Measurements from ENCODE around the gene C20orf204.

The C20orf204 gene

GRCh38 chr20:64023361-64024140, 12.4 kb upstream of the C20orf204 start:
- FAIRE-seq: no peak
- no peak for TF ChIP-seq CTCF (IDR thresholded peaks at IDR 0.05; ENCODE audit: insufficient read depth, missing control alignments)

GRCh38 chr20:64024141-64024990, 11.6 kb upstream of the C20orf204 start:
- no peak for DNase-seq (ENCODE audit: insufficient read length, low spot score)
- FAIRE-seq: no peak
- TF ChIP-seq CTCF (IDR thresholded peaks at IDR 0.05; ENCODE audit: insufficient read depth, missing control alignments): no peak

More at GRCh38 chr20:64023361-64024140, 12.4 kb upstream of the C20orf204 start:
- DNase-seq (ENCODE audit: insufficient read length, low spot score): no peak

GRCh38 chr20:64025101-64025825, 10.7 kb upstream of the C20orf204 start:
- no peak for DNase-seq (ENCODE audit: insufficient read length, low spot score)
- no peak for TF ChIP-seq CTCF (IDR thresholded peaks at IDR 0.05; ENCODE audit: insufficient read depth, missing control alignments)
- no peak for FAIRE-seq

GRCh38 chr20:64025826-64026412, 10.1 kb upstream of the C20orf204 start:
- DNase-seq (ENCODE audit: insufficient read length, low spot score) (no peak), FAIRE-seq (no peak)
- TF ChIP-seq CTCF (IDR thresholded peaks at IDR 0.05; ENCODE audit: insufficient read depth, missing control alignments): no peak

GRCh38 chr20:64027981-64028685, 7.8 kb upstream of the C20orf204 start:
- no peak for TF ChIP-seq CTCF (IDR thresholded peaks at IDR 0.05; ENCODE audit: insufficient read depth, missing control alignments)
- no peak for DNase-seq (ENCODE audit: insufficient read length, low spot score)
- FAIRE-seq: no peak

Data from D721Med (cell line).